NOMO-1 treated with DMSO at 0.1 percent for 48 hours (cell line): ENCODE results near the gene INPP5D.
"Not testable (repeated sequence)": the region's sequence is repeated elsewhere in the genome, so short reads cannot be mapped to it uniquely, and the experiment has no call there.

Experiments
- DNase-seq: peaks from one replicate; lab custom pipeline; 2025; ENCODE audit not compliant: unreplicated experiment; lab: John Stamatoyannopoulos, UW

INPP5D gene

GRCh38 chr2:233052517-233052916 is 7.6 kb upstream of the INPP5D start:
- not testable (repeated sequence) for DNase-seq

- peak; percentile 31 for DNase-seq
Measured at GRCh38 chr2:233053928-233054784, 6.0 kb upstream of the INPP5D start.

DNA sequence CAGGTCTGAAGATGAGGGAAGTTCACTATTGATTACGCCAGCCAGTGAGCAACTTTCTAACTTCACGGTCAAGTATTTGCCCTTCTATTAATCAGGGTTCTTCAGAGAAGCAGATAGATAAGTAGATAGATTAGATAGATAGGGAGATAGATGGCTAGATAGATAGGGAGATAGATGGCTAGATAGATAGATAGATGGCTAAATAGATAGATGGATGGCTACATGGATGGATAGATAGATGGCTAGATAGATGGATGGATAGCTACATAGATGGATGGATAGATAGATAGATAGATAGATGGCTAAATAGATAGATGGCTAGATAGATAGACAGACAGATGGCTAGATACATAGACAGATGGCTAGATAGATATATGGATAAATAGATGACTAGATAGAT is 4.8 kb upstream of the INPP5D start:
- no peak for DNase-seq

GRCh38 chr2:233056961-233057605 is 3.1 kb upstream of the INPP5D start:
- no peak for DNase-seq

DNA sequence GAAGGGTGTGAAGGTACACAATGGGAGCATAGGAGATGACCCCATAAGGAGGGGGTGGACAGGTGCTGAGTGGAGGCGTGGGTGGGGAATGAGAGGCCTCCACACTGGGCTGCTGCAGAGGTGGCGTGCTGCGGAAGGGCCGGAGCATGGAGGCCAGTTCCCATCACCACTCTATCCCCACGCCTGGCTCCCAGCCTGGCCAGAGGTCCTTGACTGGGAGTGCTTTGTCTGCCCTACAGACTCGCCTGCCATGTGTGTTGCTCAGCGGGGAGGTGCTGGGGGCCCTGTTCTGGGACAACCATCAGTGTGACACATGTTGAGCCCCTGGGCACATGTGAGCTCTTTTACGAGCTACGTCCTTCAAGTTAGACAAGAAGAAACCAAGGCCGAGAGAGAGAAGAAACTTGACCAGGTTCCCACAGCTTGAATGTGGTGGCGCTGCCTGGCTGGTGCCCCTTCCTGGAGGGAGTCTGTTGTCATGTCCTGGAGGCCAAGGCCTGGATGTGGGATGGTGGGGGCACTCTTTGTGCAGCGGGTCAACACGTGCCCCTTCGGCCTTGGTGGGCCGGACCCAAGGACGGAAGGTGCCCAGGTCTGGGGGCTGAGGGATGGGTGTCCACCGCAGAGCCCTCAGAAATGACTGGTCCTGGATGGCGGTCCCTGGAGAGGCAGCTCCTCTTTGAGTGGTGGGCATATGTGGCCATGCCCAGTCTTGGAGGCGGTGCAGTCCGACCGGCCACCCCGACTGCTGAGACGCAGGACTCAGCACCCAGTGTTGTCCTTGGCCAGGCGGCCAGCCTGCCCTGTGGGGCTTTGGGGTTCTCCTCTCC is 1.2 kb upstream of the INPP5D start:
- DNase-seq, result no peak

- no peak for DNase-seq
Measured at GRCh38 chr2:233059547-233059796, 670 bp upstream of the INPP5D start.

- no peak for DNase-seq
Measured at GRCh38 chr2:233060501-233060979, 398 bp downstream of the INPP5D start.

- no peak for DNase-seq
Measured at GRCh38 chr2:233060980-233061590, 943 bp downstream of the INPP5D start.

GRCh38 chr2:233061591-233062450 is 1.7 kb downstream of the INPP5D start:
- DNase-seq, result peak; percentile 27

- DNase-seq, result no peak
Measured at GRCh38 chr2:233062451-233062850, 2.3 kb downstream of the INPP5D start.

GRCh38 chr2:233062946-233063268 is 2.8 kb downstream of the INPP5D start:
- no peak for DNase-seq

DNA sequence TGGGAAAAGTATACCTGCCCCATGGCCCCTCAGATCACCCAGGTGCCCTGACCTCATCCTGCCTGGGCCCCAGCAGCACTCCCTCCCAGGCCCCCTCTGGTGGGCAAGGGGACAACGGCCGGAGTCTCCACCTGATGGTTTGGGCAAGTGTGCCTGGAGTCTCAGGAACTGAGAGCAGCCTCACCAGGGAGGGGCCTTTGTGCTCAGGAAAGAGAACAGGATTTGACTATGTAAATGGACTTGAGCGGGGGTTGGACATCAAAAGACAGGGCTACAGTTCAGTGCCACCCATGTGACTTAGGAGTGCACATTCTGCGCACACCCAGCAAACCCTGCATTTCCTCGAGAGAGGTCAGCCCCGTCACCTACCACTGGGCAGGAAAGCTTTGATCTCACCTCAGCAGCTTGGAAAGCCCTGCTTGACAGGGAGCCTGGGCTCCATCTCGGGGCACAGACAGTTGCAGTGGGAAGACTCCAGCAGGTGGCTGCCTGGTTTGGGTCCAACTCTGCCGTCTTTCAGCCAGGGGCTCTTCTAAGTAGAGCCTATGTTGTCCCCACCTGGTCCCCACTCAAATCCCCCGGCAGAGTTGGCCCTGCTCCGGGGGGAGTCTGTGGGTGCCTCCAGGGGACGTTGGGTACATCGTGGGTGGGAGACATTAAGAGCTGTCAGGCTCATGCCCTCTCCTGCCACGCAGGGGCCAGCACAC is 3.3 kb downstream of the INPP5D start:
- no peak for DNase-seq

DNA sequence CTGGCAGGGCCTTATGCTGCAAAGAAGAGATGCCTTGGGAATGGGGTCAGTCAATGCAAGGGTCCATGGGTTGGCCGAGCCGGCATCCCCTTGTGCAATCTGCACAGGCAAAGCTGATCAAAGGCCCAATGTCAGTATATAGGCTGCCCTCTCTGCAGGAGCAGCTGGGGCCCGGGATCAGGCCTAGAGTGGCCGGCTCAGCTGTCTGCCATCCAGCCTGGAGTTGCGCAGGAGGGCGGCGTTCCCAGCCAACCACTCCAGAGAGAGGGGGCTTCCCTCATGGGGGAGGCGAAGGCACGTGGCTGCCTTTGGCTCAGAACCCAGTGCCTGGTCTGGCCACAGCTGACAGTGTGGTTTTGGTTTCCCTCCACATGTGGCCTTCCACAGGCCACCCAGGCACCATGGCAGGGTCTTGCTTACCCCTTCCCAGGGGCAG is 3.9 kb downstream of the INPP5D start:
- no peak for DNase-seq

GRCh38 chr2:233064530-233065199 is 4.5 kb downstream of the INPP5D start:
- DNase-seq, result no peak

GRCh38 chr2:233065200-233065589 is 5.1 kb downstream of the INPP5D start:
- not testable (repeated sequence) for DNase-seq

DNA sequence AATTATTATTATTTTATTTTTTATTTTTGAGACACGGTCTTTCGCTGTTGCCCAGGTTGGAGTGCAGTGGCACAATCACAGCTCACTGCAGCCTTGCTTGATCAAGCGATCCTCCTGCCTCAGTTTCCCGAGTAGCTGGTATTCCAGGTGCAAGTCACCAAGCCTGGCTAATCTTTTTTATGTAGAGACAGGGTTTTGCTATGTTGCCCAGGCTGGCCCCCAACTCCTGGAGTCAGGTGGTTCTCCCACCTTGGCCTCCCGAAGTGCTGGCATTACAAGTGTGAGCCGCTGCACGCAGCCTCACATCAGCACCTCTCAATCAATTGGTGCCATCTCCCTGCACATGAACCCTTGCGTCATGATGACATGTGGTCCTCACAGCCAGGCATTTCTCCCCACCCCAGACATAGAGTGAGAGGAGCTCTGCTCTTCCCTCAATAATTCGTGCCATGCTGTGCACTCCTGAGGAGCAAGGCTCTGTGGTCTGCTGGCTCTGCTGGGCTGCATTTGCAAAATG is 5.9 kb downstream of the INPP5D start:
- no peak for DNase-seq

- DNase-seq, result no peak
Measured at GRCh38 chr2:233068762-233069418, 8.7 kb downstream of the INPP5D start.

DNA sequence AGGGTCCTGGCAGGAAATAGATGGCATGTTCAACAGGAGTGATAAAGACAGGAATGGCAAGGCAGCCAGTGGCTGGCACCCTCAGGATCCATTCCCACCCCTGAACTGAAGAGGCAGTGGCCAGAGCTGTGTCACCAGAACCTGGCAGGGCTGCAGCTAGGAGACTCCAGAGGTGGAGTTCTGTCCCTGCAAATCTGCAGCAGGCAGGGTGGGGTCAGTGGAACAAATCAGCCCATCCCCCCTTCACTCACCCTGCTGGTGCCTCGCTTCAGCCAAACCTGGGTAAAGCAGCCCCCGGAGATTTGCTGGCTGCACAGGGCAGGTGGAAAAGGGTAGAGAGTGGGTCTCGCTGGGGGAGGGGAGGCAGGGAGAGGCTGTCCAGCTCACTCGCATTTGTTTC is 12.7 kb downstream of the INPP5D start:
- no peak for DNase-seq

DNA sequence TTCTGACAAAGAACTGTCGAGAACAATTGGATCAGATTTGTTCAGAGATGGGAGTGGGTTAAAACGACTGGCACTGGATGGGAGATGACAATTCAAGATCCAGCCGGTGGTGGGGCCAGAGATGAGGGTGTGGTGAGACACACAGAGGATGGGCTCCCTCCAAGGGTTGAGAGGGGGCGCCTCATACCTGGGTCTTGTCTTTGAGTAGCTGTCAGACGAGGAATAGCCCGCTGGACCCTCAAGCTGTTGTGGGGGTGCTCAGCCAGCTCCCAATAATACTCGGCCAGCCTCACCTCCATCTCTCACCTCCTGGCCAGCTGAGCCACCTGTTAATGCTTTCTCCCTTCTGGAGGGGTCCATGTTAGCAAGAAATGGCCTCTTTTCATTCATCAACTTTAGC is 14.0 kb downstream of the INPP5D start:
- no peak for DNase-seq
